A549 (cell line): ENCODE measurements around the gene ELMO2.

Experiments
- CHD2 ChIP-seq: fragments of 150-350 bp; IDR thresholded peaks from 2 replicates; pipeline ENCODE4 v1.6.1; 2014; ENCODE audit warnings: low read length; ENCODE audit not compliant: partially characterized antibody
- CHD4 ChIP-seq: fragments of 200-600 bp; sonication (generic); IDR thresholded peaks from 2 replicates; pipeline ENCODE4 v1.6.1; 2016; ENCODE audit warnings: antibody characterized with exemption, mild to moderate bottlenecking, borderline replicate concordance
- CTCF ChIP-seq: fragments of >200 bp; sonication (Bioruptor Twin); formaldehyde crosslinking; IDR thresholded peaks from 3 replicates; pipeline ENCODE4 v1.5.1; 2016
- EP300 ChIP-seq, 2 experiments: fragments of >200 bp; sonication (Bioruptor Twin); formaldehyde crosslinking; IDR thresholded peaks; 2 replicates in 1 of 2; 3 replicates in 1 of 2; pipeline ENCODE4 v1.6.1; 2016 to 2017
- FOSL2 ChIP-seq, 2 experiments: fragments of 450-650 bp in 1 of 2; fragments of >200 bp in 1 of 2; sonication (Bioruptor Twin) in 1 of 2; formaldehyde crosslinking; IDR thresholded peaks; 2 replicates each; pipeline versions ENCODE4 v1.5.0 to v1.6.1; 2016 to 2020; ENCODE audit warnings: mild to moderate bottlenecking in 1 of 2, moderate library complexity in 1 of 2
- KDM1A ChIP-seq: fragments of 200-600 bp; sonication (generic); IDR thresholded peaks from 2 replicates; pipeline ENCODE4 v1.6.1; 2016; ENCODE audit warnings: low read depth, mild to moderate bottlenecking
- MAFK ChIP-seq: fragments of 450-650 bp; IDR thresholded peaks from 2 replicates; pipeline ENCODE4 v1.6.1; 2014; ENCODE audit not compliant: partially characterized antibody
- MAX ChIP-seq: IDR thresholded peaks from 2 replicates; pipeline ENCODE4 v1.6.1; 2012
- PHF8 ChIP-seq: fragments of 200-600 bp; sonication (generic); IDR thresholded peaks from 2 replicates; pipeline ENCODE4 v1.6.1; 2016; ENCODE audit warnings: low read depth, mild to moderate bottlenecking, antibody characterized with exemption, moderate library complexity, borderline replicate concordance
- POLR2A ChIP-seq: IDR thresholded peaks from 2 replicates; pipeline ENCODE4 v1.6.1; 2012; ENCODE audit warnings: mild to moderate bottlenecking, low read length
- RAD21 ChIP-seq, 2 experiments: fragments of >200 bp in 1 of 2; sonication (Bioruptor Twin) in 1 of 2; formaldehyde crosslinking in 1 of 2; IDR thresholded peaks in 1 of 2; conservative IDR thresholded peaks in 1 of 2; 2 replicates in 1 of 2; 3 replicates in 1 of 2; pipeline ENCODE4 v1.6.1; 2012 to 2018; ENCODE audit warnings: inconsistent platforms in 1 of 2
- REST ChIP-seq: fragments of 200-600 bp; sonication (generic); IDR thresholded peaks from 2 replicates; pipeline ENCODE4 v1.6.1; 2016; ENCODE audit warnings: antibody characterized with exemption, mild to moderate bottlenecking, moderate library complexity
- RFX5 ChIP-seq: fragments of 450-650 bp; IDR thresholded peaks from 2 replicates; pipeline ENCODE4 v1.7.1; 2014; ENCODE audit warnings: antibody characterized with exemption, mild to moderate bottlenecking, moderate library complexity
- USF2 ChIP-seq: fragments of 450-650 bp; IDR thresholded peaks from 2 replicates; pipeline ENCODE4 v1.6.1; 2014; ENCODE audit warnings: antibody characterized with exemption

GRCh38 chr20:46357030-46357514, 49.3 kb downstream of the ELMO2 start:
- TF ChIP-seq CTCF: no peak
- no peak for TF ChIP-seq CHD4
- no peak for TF ChIP-seq POLR2A
- TF ChIP-seq RAD21 (conservative IDR thresholded peaks at IDR 0.05 in 1 of 2, IDR thresholded peaks at IDR 0.05 in 1 of 2): no peak
- no peak for TF ChIP-seq REST
- TF ChIP-seq MAFK: no peak
- TF ChIP-seq USF2: no peak
- TF ChIP-seq MAX: no peak
- no peak for TF ChIP-seq PHF8
- TF ChIP-seq KDM1A: no peak
- no peak for TF ChIP-seq EP300 (IDR thresholded peaks at IDR 0.05)
- no peak for TF ChIP-seq RFX5
- no peak for TF ChIP-seq CHD2
- no peak for TF ChIP-seq FOSL2 (IDR thresholded peaks at IDR 0.05)
- no peak for TF ChIP-seq FOSL2 (CRISPR knock-in tag; IDR thresholded peaks at IDR 0.05)
